Posterior vena cava (tissue), 2 donors: ENCODE data around the gene NDUFS8. TPM values are rescaled to one million over a fixed set of nuclear protein-coding genes. Genes with fewer than 3 reads are reported as not detected.

Source experiments
- DNase-seq: peaks from one replicate; pipeline ENCODE4 v3.0.0-alpha.2; 2020; ENCODE audit warnings: low spot score
- intact Hi-C, 2 donors: fragments of 100-400 bp; cut with DNase I; formaldehyde crosslinking; loops; one replicate each; pipeline versions ENCODE4 v1.14.1 to v1.14.2; 2022 to 2023
- total RNA-seq, 2 donors: library from RNA; stranded (reverse); fragmentation: NEBNext Ultra II Directional; extraction: Animal tissue kit (Norgen Biotek cat#: 25700); gene quantifications; one replicate each; pipeline ENCODE4 v1.2.1, GENCODE V29; 2021
- donor health status: DM: yes; HTN: yes; CAD: no.
- donor health status: DM: yes; HTN: yes; CAD: no.

NDUFS8 gene
- total RNA-seq, 2 donors from 2014 or later = 95.3 to 101 TPM

- no peak for DNase-seq
- intact Hi-C loops = no loop called here
Measured at GRCh38 chr11:67999704-68000103, 30.8 kb upstream of the NDUFS8 start.

- no peak for DNase-seq
- intact Hi-C loops = no loop called here
Measured at GRCh38 chr11:68002575-68002937, 27.9 kb upstream of the NDUFS8 start.

GRCh38 chr11:68002938-68003845 is 27.3 kb upstream of the NDUFS8 start:
- intact Hi-C loops = no loop called here
- no peak for DNase-seq

- intact Hi-C loops = no loop called here
- peak; percentile 97 for DNase-seq
Measured at GRCh38 chr11:68003846-68004550, 26.5 kb upstream of the NDUFS8 start, which contains the start of gene UNC93B1. Gene UNC93B1 (minus strand): TSS chr11:68004097. CDS start chr11:68004043, 54 bp downstream.

GRCh38 chr11:68004551-68005335 is 25.7 kb upstream of the NDUFS8 start:
- intact Hi-C loops = no loop called here
- no peak for DNase-seq

GRCh38 chr11:68006606-68007166 is 23.8 kb upstream of the NDUFS8 start:
- no peak for DNase-seq
- intact Hi-C loops = loop anchor here in 1 of 2 donors (1.0 kb wide), 1 partner anchor 40 kb away; no protein-coding TSS in a partner anchor

GRCh38 chr11:68007498-68008380 is 22.7 kb upstream of the NDUFS8 start:
- intact Hi-C loops = no loop called here

GRCh38 chr11:68008381-68009337 is 21.8 kb upstream of the NDUFS8 start:
- intact Hi-C loops = no loop called here
- no peak for DNase-seq

More at GRCh38 chr11:68007498-68008380, 22.7 kb upstream of the NDUFS8 start:
- DNase-seq = no peak

- no peak for DNase-seq
- intact Hi-C loops = no loop called here
Measured at GRCh38 chr11:68009391-68010089, 20.9 kb upstream of the NDUFS8 start.

- intact Hi-C loops = no loop called here
- DNase-seq = peak; percentile 98
Measured at GRCh38 chr11:68010090-68011041, 20.1 kb upstream of the NDUFS8 start, which contains the start of gene ALDH3B1. Gene ALDH3B1 (plus strand): TSS chr11:68010327. CDS start chr11:68015298, 4,971 bp downstream.

- DNase-seq = no peak
- intact Hi-C loops = no loop called here
Measured at GRCh38 chr11:68011051-68011943, 19.2 kb upstream of the NDUFS8 start.

GRCh38 chr11:68012044-68012842 is 18.2 kb upstream of the NDUFS8 start:
- intact Hi-C loops = no loop called here
- no peak for DNase-seq

GRCh38 chr11:68012843-68013610 is 17.5 kb upstream of the NDUFS8 start:
- no peak for DNase-seq
- intact Hi-C loops = no loop called here
